HG03565 (cell line): Measurements from ENCODE around the gene HIVEP3.

ENCODE experiments used
- ATAC-seq: cut with Tn5 transposase; IDR thresholded peaks from one replicate; pipeline ENCODE4 v1.9.1; 2021; ENCODE audit warnings: mild to moderate bottlenecking, moderate library complexity; ENCODE audit not compliant: unreplicated experiment

Gene HIVEP3

DNA sequence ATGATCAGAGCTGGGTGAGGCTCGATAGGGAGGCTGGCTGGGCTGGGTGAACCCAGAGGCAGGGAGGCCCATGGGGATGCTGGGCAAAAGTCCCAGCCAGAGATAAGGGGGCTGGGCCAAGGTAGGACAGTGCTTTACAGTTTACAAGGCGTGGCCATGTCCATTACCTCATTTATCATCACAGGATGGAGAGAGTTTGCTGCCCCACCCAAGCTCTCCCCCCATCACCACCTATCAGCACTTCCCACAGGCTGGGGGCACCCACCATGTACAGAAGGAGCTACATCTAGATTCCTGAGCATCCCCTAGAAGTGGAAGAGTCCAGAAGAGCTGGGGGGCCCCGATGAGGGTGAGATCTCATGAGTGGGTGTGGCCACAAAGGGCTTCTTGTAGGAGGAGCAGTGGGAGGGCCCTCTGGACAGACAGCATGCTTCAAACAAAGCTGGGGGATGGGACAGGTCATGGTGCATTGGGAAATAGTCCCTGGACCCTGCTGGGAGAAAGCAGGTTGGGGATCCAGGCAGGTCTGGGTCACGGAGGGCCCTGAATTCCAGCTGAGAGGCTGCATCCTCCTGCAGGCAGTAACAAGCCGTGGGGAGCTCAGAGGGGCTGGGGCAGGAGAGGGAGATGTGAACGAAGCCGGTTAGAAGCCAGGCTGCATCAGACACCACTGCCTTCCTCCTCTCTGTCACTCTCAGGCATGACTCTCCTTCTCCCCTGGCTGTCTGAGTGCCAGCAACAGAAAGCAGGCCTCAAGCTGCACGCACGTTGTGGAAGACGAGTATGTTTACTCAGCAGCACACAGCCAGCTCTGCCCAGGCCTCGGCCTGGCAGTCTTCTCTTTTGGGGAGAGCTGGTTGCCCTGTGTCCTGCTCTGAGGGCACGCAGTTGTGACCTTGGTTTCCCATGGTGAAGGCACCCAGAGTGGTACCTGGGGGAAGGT, 202.3 kb downstream of the HIVEP3 start:
- no peak for ATAC-seq

DNA sequence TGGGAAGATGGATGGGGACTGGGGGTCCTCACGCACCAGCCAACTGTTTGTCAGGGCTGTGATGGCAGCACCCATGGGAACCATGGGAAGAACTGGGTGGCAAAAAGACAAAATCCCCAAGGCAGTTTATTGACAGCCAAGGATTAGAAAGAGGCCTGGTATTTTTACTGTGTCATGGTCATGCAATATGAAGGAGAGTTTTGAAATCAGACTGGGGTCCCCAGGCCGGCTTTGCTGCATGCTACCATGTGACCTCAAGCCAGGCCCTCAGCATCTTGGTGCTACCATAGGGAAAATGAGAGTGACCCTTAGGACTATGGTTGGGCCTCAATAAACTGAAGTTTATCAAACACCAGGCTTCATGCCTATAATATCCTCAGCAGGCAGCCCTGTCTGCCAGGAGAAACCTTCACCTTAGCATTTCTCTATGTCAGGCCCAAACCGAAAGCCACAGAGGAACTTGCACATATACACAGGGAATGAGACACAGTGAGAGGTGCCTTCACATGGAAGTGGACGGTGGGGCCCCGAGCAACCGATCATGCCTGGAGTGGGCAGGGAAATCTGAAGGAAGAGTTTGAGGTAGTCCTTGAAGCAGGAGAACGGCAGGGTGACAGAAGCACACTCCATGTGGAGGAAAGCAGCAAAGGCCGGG, 203.2 kb downstream of the HIVEP3 start:
- no peak for ATAC-seq

DNA sequence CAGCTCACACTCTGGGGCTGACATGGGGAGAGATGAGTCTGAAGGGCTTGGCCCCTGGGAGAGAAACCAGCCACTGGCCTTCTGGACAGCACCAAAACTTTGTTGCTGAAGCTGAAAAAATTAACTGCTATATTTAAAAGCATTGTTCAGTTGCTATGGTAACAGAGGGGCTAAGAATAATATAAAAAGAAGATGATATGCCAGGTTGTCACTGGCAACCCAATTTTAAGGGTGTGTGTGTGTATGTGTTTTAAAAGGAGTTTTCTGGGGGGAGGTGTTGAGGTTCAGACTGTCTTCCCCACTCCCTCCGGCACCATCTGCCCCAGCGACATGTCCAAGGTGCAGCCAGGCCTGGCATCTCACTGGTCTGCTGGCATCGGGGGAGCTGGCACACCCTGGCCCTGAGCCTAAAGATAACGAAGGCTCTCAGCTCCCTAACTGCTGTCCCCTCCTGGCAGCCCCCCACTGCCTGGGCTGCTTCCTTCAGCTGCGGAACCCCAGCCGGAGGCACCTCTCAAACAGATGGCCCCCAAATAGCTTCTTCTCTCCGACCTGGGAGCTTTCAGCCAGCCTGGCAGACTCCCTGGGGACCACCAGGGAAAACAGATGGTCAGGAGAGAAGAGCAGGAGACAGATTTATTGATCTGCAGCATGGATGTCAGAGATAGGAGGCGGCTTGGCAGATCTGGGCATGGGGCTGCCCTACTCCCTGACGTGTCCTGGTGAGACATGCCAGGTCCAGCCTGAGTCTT, 203.9 kb downstream of the HIVEP3 start:
- no peak for ATAC-seq

DNA sequence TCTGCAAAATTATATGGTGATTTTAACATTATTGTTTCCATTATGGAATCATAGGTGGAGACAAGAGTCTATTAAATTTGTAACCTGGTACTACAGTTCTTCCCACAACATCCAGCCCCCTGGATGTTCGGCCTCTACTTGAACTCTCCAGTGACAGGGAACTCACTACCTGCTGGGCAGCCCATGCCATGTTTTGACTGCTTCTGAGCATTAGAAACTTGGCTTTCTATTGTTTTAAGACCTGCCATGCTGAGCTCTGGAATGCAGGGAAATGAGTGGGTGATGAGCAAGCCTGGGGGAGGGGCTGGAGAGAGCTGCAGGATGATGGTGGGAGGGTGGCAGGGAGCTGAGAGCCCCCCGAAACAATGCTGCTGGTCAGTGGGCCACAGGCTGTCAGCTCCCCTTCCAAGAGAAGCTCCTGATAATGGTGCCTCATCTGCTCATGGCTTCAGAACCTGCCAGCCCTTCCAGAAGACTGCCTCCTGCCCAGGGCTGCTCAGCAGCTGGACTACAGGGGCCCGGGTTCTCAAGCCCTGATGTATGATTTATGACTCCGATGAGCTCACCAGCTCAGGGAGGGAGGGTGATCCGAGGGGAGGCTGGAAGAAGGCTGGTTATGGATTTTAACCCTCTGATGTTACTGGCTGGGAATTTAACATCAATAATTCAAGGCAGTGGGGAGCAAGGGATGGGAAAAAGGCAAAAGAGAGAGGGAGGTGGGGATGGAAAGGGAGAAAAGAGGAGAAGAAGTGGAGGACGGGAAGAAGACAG, 205.0 kb downstream of the HIVEP3 start:
- ATAC-seq = no peak

DNA sequence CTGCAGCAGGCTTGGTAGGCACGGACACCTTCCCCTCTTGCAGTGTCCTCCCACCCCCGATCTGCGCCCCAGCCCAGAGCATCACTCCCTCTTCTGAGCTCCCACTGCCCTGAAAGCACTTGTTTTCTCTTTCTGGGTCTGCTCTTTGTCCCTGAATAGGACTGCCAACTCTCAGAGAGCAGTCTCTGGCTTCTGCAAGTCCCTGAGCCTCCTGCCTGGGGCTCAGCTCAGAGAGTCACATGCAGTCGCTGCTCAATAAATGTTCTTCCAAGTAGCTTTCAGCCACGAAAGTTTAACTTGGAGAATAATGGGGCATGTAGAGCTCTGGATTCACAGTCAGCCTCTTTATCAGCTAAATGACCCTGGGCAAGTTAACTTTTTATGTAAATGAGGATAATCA, 205.6 kb downstream of the HIVEP3 start:
- no peak for ATAC-seq

DNA sequence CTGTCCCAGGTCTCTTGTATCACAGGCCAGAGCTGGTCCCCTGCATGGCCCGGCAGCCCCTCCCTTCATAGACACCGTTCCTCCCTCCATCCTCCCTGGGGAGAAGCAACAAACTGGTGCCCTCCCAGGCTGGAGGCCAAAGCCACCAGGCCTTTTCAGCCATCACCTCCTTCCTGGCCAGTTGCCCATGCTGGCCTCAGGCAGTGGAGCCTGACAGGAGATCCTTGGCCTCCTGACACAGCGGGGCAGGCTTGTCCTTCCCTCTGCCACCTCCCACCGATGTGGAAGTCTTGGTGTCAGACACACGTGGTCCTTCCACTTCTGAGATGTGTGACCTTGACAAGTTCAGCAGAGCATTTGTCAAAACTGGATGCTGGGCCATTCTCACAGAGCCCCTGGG, 206.0 kb downstream of the HIVEP3 start:
- ATAC-seq = no peak

DNA sequence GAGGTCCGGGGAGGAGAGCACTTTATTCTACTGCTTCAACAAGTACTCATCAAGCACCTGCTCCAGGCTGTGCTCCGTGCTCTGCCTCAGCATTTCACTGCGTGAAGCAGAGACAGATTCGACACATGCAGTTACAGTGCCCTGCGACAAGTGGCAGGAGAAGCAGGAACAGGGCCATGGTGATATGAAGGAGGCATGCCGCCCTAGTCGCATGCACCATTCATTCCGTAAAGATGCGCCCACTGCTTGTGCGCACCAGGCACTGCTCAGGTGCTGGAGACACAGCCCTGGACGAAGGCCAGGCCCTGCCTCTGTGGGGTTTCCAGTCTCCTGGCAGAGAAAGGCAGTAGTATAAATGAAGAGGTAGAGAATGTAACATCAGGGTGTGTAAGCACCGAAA, 206.6 kb downstream of the HIVEP3 start:
- no peak for ATAC-seq

DNA sequence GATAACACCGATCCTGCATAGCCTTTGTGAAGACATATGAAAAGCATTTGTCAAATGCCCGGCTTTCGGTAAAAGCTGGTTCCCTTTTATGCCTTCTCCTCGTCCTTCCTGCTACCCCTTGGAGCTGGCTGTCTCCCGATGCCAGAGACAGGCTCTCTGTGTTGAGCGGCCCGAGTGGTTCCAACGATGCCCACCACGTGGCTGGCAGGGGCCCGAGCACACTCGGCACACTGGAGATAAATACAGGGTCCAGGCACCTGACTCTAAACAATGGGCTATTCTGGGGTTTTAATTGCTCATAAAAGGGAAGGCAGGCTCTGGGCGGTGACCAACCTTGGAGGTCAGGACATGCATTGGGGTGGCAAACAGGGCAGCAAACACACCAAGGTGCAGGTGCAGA, 207.1 kb downstream of the HIVEP3 start:
- ATAC-seq = no peak

DNA sequence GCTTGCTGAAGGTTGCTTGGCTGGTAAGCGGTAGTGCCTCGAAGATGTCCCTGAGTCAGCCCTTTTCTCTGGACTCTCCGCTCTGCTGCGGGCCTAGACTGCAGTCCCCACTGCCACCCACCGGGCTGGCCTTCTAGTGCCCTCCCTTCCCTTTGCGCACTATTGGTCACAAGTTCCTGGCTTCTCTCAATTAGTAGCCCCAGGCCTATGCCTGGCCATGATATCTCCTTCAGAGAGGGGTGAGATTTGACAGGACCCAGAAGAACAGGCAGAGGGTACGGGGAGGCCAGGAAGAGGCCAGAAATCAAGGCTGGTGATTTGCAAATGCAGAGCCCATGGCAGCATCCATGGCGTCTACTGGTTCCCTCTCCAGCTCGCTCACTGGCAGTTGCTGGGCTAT, 207.7 kb downstream of the HIVEP3 start:
- ATAC-seq = no peak

DNA sequence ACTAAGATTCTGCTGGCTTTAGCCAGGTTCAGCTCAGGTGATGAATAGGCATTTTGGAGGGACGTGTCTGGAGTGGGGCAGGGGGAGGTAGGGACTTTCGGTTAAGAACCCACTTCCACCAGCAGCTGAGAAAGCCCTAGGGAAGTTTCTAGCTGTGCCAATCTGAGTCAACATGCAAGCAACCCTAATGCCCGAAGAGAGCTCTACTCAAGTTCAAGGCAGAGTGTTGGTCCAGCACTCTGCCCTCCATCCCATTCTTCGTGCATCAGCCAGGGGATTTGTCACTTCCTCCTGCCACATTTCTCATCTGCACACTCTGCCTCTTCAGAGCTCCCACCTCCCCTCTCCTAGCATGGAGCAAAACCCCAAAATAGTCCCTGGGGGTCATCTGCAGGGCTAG, 208.8 kb downstream of the HIVEP3 start:
- ATAC-seq = no peak

DNA sequence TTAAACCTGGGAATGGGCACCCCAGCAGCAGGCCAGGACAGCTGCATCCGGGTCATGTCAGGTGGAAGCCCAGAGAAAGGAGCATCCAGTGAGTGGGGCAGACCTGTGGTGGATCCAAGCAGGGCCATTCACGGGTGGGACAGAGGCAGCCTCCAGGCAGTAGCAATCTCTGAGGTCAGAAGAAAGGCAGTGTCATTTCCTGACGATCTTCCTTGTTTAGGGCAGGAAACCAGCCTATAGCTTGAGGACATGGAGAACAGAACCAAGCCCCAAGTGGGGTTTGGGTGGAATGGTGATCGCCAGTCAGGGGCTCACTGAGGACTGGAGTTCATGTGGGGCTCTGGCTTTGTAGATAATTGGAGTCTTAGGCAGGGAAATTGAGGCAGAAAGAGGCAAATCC, 209.4 kb downstream of the HIVEP3 start:
- ATAC-seq = no peak

DNA sequence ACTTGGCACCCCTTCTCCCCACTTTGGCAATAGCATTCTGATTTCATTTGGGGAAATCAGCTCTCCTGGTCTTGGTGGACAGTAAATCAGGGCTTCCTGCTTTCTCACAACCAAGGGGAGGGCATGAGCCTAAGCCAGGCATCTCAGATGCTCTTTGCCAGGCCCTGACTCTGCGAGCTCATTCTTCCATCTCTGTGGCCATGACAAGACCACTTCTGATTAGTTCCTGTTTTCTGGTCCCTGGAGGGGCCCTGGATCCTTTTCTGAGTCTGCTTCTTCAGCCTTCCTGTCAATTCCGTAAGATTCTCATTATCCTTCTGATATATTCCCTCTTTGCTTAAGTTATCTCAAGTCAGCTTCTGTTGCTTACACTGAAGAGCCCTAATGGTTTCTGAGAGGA, 210.4 kb downstream of the HIVEP3 start:
- no peak for ATAC-seq

DNA sequence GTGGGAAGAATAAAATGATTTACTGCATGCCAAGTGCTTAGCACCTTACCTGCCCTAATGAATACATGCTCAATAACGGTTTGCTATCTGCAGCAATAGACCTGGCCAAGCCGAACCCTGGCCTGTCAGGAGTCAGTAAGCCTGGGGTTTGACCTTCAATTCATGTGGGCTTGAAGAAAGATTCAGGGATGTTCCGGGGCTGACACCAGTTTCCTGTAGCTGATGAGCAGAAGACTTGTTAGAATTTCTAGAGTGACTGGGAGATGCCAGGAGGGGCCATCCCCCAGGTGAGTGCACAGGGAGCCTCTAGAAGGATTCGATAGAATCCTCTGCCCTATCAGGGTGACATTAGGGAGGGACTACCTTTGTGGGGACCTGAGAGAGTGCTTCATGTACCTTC, 210.9 kb downstream of the HIVEP3 start:
- no peak for ATAC-seq

DNA sequence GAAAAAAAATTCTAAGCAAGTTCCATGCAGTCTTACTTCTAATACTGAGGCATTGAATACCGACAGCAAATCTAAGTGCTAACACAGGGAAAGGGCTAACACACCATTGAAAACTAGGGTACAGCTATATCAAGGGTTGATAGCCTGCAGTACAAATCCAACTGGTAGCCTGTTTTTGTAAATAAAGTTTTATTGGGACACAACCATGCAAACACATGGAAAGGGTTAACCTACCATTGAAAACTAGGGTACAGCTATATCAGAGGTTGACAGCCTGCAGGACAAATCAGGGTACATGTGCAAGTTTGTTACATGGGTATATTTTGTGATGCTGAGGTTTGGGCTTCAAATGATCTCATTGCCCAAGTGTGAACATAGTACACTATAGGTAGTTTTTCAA, 212.9 kb downstream of the HIVEP3 start:
- no peak for ATAC-seq

DNA sequence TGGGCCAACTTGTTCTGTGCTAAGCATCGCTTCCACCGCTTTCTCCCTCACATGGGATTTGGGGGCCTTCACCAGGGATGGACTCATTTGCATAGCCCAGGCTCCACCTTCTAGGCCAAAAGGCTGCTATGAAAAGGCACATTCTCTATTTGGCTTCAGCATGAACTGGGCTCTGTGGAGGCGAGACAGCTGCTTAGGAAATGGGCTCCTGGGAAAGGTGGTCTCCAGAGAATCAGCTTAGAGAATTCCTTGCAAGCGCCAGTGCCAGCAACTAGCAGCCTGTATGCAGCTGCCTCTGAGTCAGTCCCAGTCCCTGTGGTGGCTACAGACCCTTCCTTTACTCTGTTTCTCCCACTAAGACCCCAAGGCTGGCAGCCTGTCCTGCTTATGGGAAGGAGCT, 214.5 kb downstream of the HIVEP3 start:
- ATAC-seq = no peak

DNA sequence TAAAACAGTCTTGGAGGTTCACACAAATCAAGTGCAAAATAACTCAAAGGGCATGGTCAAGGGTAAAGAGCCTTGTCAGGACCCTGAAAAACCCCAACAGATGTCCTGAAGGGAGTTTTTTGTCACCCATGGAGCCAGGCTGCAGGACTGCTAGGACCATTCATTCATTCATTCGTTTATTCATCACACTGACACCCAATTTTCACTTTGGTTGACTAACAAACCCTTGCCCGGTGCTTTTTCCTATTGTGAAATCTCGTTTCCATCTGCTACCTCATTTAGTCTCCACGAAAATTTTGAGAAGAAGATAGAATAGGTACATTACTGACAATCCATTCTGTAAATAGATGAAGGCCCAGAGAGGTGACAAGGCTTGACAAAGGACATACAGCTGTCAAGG, 216.0 kb downstream of the HIVEP3 start:
- no peak for ATAC-seq

DNA sequence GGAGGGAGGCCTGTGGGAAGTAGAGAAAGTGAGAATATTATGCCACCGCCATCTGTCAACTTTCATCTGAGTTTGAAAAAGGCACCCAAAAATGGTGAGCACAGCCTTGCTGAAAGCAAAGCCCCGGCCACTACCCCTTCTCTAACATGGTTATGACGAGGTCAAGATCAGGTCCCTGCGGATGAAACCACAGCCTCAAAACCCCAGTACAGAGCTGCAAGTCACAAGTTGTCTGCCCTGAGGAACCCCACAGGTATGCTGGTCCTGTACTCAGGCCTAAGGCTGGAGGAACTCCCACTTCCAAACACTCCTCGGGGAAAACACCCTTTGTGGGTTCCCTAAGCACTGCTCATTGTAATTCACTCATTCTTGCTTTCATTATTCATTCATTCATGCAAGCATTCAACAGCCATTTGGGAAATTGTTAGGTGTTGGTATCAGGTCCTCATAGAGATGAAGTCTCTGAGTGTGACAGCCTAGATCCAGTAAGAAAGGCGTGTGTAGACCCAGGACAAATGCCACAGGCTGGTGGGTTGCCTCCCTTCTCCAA, 217.7 kb downstream of the HIVEP3 start:
- no peak for ATAC-seq

DNA sequence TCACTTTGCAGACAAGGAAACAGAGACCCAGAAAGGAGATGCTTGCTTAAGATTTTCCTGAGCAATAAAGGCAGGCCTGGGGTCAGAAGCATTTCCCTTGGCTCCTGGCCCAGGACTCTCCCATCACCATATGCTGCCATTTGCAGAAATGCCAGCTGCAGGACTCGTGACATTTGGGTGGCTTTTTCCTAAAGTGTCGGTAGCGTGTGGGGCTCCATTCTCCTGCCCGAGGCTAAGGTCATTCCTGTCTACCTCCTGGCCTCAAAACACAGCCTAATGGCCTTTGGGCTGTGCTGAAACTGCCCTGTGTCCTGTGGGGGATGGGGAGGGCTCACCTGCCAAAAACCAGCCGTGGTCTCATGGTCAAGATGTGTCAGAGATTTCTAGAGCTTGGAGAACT, 218.1 kb downstream of the HIVEP3 start:
- no peak for ATAC-seq

DNA sequence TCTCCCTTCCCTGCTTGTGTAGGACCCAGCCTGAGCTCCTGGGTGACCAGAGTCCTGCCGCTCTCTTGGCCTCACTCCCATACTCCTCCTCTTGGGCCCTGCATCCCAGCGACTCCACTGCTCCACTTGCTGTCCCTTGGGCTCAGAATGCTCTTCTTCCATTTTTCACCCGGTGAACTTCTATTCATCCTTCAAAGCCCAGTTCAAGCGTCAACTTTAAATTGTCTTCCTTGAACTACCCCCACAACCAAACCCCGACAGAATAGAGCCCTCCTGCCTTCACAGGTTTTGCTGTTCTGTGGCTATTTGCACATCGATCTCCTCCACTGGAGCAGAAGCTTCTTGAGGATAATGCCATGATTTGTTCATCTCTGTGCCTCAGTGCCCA, 218.9 kb downstream of the HIVEP3 start:
- no peak for ATAC-seq

DNA sequence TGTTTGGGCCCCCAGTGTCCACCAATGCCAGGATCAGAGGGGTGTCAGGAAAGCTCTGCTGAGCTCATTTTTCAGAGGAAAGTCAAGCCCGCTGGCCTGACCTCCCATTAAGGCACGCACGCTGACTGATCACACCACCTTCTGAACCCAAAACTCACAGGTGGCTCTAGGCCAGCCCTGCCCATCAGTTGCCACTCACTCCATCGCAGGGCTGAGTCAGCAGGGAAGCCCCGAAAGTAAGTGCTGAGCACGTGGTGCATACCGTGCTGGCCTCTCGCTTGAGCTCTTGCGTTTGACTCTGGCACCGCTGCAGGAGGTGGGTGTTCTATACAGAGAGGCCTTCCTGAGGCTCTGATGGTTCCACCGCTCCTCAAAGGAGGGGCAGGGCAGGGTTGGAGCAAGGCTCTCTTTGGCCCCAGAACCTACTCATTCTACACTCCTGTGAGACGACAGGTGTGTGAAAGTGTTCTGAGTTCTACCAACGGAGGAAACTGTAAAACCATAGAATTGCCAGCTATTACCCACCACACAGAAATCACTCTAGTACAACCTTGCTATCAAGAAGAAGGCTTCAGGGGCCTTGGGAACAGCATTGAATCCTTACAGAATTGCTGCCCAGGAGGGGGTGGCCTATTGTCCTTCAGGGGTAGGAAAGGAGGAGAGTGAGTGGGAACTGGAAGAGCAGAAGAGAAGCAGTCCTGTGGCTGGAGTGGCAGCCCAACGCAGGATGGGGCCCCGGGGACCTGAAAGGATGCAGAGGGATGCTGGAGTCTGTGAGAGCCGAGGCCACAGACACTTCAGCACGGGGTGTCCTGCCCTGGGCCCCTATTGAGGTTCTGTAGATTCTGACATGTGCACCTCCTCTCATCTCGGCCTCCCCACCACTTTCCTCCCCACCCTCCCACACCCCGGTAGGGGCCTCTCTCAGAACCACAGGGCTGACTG, 219.5 kb downstream of the HIVEP3 start:
- peak; percentile 70 for ATAC-seq
